SK-N-SH treated with all-trans-retinoic acid at 6 μM for 48 hours (cell line): ENCODE measurements around the gene LYST.

ENCODE experiments used
- ARNTL ChIP-seq: fragments of 450-650 bp; formaldehyde crosslinking; IDR thresholded peaks from 2 replicates; pipeline ENCODE4 v1.5.0; 2020; ENCODE audit warnings: low read depth, mild to moderate bottlenecking, moderate library complexity, borderline replicate concordance
- BACH2 ChIP-seq: fragments of 250-450 bp; sonication (Bioruptor Pico); IDR thresholded peaks from 2 replicates; pipeline ENCODE4 v1.9.0; 2021; ENCODE audit warnings: mild to moderate bottlenecking, borderline replicate concordance
- CSDC2 ChIP-seq: fragments of 250-450 bp; sonication (Bioruptor Pico); IDR thresholded peaks from 2 replicates; pipeline ENCODE4 v1.5.0; 2020; ENCODE audit warnings: mild to moderate bottlenecking, moderate library complexity
- GLIS3 ChIP-seq: fragments of 250-450 bp; sonication (Bioruptor Pico); IDR thresholded peaks from 2 replicates; pipeline ENCODE4 v1.5.0; 2020; ENCODE audit warnings: mild to moderate bottlenecking, moderate library complexity
- PATZ1 ChIP-seq: fragments of 250-450 bp; sonication (Bioruptor Pico); IDR thresholded peaks from 2 replicates; pipeline ENCODE4 v1.8.0; 2020; ENCODE audit warnings: mild to moderate bottlenecking, moderate library complexity, borderline replicate concordance
- PPARA ChIP-seq: fragments of 250-450 bp; sonication (Bioruptor Pico); IDR thresholded peaks from 2 replicates; pipeline ENCODE4 v1.5.0; 2020; ENCODE audit warnings: mild to moderate bottlenecking, borderline replicate concordance
- RARB ChIP-seq: fragments of 250-450 bp; sonication (Bioruptor Pico); IDR thresholded peaks from 2 replicates; pipeline ENCODE4 v1.8.0; 2021; ENCODE audit warnings: mild to moderate bottlenecking, moderate library complexity
- SNAI2 ChIP-seq: fragments of 250-450 bp; sonication (Bioruptor Pico); IDR thresholded peaks from 2 replicates; pipeline ENCODE4 v1.5.0; 2020; ENCODE audit warnings: mild to moderate bottlenecking, moderate library complexity
- TCF4 ChIP-seq: fragments of 250-450 bp; sonication (Bioruptor Pico); IDR thresholded peaks from 2 replicates; pipeline ENCODE4 v1.8.0; 2021; ENCODE audit warnings: mild to moderate bottlenecking, moderate library complexity, borderline replicate concordance
- TOX ChIP-seq: fragments of 250-450 bp; sonication (Bioruptor Pico); IDR thresholded peaks from 2 replicates; pipeline ENCODE4 v1.8.0; 2021; ENCODE audit warnings: mild to moderate bottlenecking, moderate library complexity, borderline replicate concordance
- TSHZ2 ChIP-seq: fragments of 250-450 bp; sonication (Bioruptor Pico); IDR thresholded peaks from 2 replicates; pipeline ENCODE4 v1.5.0; 2020; ENCODE audit warnings: mild to moderate bottlenecking, moderate library complexity
- ZFP3 ChIP-seq: fragments of 250-450 bp; sonication (Bioruptor Pico); IDR thresholded peaks from 2 replicates; pipeline ENCODE4 v1.5.0; 2020; ENCODE audit warnings: mild to moderate bottlenecking, moderate library complexity
- ZFP30 ChIP-seq: fragments of 450-650 bp; formaldehyde crosslinking; IDR thresholded peaks from 2 replicates; pipeline ENCODE4 v1.5.0; 2022; ENCODE audit warnings: mild to moderate bottlenecking, moderate library complexity
- ZNF565 ChIP-seq: fragments of 450-650 bp; formaldehyde crosslinking; conservative IDR thresholded peaks from 2 replicates; pipeline ENCODE4 v1.5.0; 2020; ENCODE audit warnings: low read depth, mild to moderate bottlenecking, moderate library complexity

DNA sequence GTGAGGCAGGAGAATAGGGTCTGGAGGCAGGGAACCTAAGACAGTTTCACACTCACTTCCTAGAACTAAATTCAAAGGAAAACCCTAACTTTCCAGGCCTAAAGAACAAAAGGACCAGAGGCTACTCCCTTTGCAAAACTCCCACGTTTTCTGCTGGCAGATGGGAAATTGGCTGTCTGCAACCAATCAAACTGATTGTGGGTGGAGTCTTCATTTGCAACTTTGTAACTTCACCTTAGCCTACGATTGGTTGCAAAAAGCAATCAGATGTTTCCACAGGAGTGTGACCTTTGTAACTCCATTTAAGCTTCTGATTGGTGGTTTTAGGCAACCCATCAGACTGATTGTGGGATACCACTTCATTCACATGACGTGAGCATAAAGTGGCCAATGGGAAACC is 197.4 kb downstream of the LYST start:
- no peak for TF ChIP-seq ZFP30 (CRISPR knock-in tag)
- no peak for TF ChIP-seq ZNF565
- TF ChIP-seq TSHZ2 (CRISPR knock-in tag) = no peak
- TF ChIP-seq PATZ1 (CRISPR knock-in tag) = no peak
- no peak for TF ChIP-seq TOX (CRISPR knock-in tag)
- no peak for TF ChIP-seq RARB (CRISPR knock-in tag)
- TF ChIP-seq ZFP3 (CRISPR knock-in tag) = no peak
- TF ChIP-seq ARNTL (CRISPR knock-in tag) = no peak
- TF ChIP-seq PPARA (CRISPR knock-in tag) = no peak
- TF ChIP-seq TCF4 (CRISPR knock-in tag) = no peak
- TF ChIP-seq BACH2 (CRISPR knock-in tag) = no peak
- no peak for TF ChIP-seq CSDC2
- no peak for TF ChIP-seq GLIS3 (CRISPR knock-in tag)
- no peak for TF ChIP-seq SNAI2
